ENCODE results near the gene THAP12. TPM values are rescaled to one million over a fixed set of nuclear protein-coding genes. Genes with fewer than 3 reads are reported as not detected.

Gene THAP12
- total RNA-seq, 4 donors from 2014 or later: 42.7 to 78.6 (median 45.5) TPM

DNA sequence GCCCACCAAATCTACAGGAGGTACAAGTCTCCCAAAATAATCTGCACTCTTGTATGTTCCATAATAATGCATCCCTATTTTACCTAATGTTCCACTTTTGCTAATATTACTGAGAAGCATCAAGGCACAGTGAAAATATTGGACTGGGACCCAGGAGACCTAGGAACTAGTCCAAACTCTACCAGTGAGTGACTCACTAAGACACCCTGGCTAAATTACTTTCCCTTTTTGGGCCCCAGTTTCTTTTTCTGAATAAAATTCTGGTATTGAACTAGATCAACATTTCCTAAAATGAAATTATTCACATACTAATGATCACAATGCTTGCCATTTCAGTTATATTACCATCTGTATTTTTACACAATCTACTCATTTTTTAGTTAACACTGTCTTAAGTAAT, 19.6 kb downstream of the THAP12 start:
- TF ChIP-seq CTCF (IDR thresholded peaks at IDR 0.05; ENCODE audit: low read depth): no peak

DNA sequence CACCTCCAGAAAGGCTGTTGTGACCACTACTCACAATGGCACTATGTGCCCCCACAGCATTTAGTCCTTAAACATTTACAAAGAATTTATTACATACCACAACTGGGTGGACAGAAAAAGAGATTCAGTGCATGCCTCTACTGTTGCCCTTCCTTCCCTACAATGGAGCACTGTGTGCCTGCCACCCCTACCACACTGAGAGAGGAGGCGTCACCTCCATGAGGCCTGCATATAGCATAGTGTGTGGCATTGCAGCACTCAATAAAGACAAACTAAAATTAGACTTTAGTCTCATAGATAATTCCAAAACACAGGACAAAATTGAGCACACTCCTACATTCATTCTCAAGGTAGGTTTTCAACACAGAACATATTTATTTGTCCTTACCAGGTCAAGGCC, 25.8 kb downstream of the THAP12 start:
- no peak for TF ChIP-seq CTCF (IDR thresholded peaks at IDR 0.05; ENCODE audit: low read depth)

DNA sequence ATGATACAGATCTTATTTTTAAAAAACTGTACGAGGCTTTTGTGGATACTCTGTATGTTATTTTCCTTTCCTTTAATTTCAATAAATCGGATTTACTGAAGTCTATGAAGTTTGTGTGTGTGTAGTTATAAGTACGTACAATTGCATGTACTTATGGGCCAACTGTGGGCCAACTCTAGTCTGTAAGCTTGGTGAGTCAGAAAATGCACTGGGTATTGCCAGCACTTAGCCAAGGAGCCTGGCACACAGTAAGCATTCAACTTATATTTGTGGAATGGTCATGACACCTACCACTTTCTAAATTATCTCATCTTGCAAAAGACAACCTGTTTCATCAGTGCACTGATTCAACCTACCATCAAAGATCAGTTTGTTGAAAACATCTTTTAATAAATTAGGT, 32.6 kb downstream of the THAP12 start:
- TF ChIP-seq CTCF (IDR thresholded peaks at IDR 0.05; ENCODE audit: low read depth): no peak

GRCh38 chr11:76347466-76347865, 33.5 kb downstream of the THAP12 start:
- TF ChIP-seq CTCF (IDR thresholded peaks at IDR 0.05; ENCODE audit: low read depth): no peak

GRCh38 chr11:76339221-76339620, 41.7 kb downstream of the THAP12 start:
- no peak for TF ChIP-seq CTCF (IDR thresholded peaks at IDR 0.05; ENCODE audit: low read depth)

GRCh38 chr11:76337923-76338322, 43.0 kb downstream of the THAP12 start:
- no peak for TF ChIP-seq CTCF (IDR thresholded peaks at IDR 0.05; ENCODE audit: low read depth)

- no peak for TF ChIP-seq CTCF (IDR thresholded peaks at IDR 0.05; ENCODE audit: low read depth)
Observed at GRCh38 chr11:76337469-76337868, 43.5 kb downstream of the THAP12 start.
